OCI-LY1 (cell line): ENCODE measurements around the gene LYPLA2.

Source experiments
- H2AFZ ChIP-seq: fragments of 200-600 bp; sonication (generic), shearing (Covaris generic); 2 replicates; pipeline ENCODE4 v1.6.0; 2014; ENCODE audit warnings: antibody characterized with exemption, mild to moderate bottlenecking, low read length
- H3F3A ChIP-seq: fragments of 200-600 bp; sonication (generic), shearing (Covaris generic); 2 replicates; pipeline ENCODE4 v1.6.0; 2014; ENCODE audit warnings: mild to moderate bottlenecking, antibody characterized with exemption, low read length, moderate library complexity; ENCODE audit not compliant: insufficient read depth
- H3K27ac ChIP-seq: fragments of 200-600 bp; sonication (generic); 2 replicates; pipeline ENCODE4 v1.5.1; 2014; ENCODE audit warnings: low read length, mixed run types, mild to moderate bottlenecking, low read depth; ENCODE audit not compliant: poor library complexity, severe bottlenecking
- H3K27me3 ChIP-seq: fragments of 200-600 bp; sonication (generic); 2 replicates; pipeline ENCODE4 v1.6.0; 2014; ENCODE audit warnings: antibody characterized with exemption, mild to moderate bottlenecking, low read length, moderate library complexity; ENCODE audit not compliant: insufficient read depth
- H3K36me3 ChIP-seq: fragments of 200-600 bp; sonication (generic); 2 replicates; pipeline ENCODE4 v1.6.1; 2014; ENCODE audit warnings: mild to moderate bottlenecking, antibody characterized with exemption, low read length, moderate library complexity, mixed read lengths; ENCODE audit not compliant: insufficient read depth
- H3K4me1 ChIP-seq: fragments of 200-600 bp; sonication (generic); 2 replicates; pipeline ENCODE4 v1.5.1; 2014; ENCODE audit warnings: mild to moderate bottlenecking, low read length, moderate library complexity; ENCODE audit not compliant: insufficient read depth, severe bottlenecking
- H3K4me2 ChIP-seq: fragments of 200-600 bp; sonication (generic), shearing (Covaris generic); 2 replicates; pipeline ENCODE4 v1.6.1; 2014; ENCODE audit warnings: low read length
- H3K4me3 ChIP-seq: fragments of 200-600 bp; sonication (generic); 2 replicates; pipeline ENCODE4 v1.5.1; 2014; ENCODE audit warnings: low read length, low read depth, mild to moderate bottlenecking, mixed read lengths; ENCODE audit not compliant: poor library complexity, severe bottlenecking
- H3K79me2 ChIP-seq: fragments of 200-600 bp; shearing (Covaris generic); 2 replicates; pipeline ENCODE4 v1.6.1; 2016; ENCODE audit warnings: mixed run types, low read length, mixed read lengths; ENCODE audit not compliant: insufficient read depth
- H3K9ac ChIP-seq: fragments of 200-600 bp; sonication (generic), shearing (Covaris generic); 2 replicates; pipeline ENCODE4 v1.6.1; 2014; ENCODE audit warnings: mild to moderate bottlenecking, low read length, mixed read lengths
- H3K9me2 ChIP-seq: fragments of 200-600 bp; sonication (generic), shearing (Covaris generic); 2 replicates; pipeline ENCODE4 v1.6.1; 2014; ENCODE audit warnings: low read depth, mild to moderate bottlenecking, low read length, mixed read lengths
- H3K9me3 ChIP-seq: fragments of 200-600 bp; shearing (Covaris generic); 2 replicates; pipeline ENCODE4 v1.6.1; 2014; ENCODE audit warnings: low read length, mixed read lengths
- H4K20me1 ChIP-seq: fragments of 200-600 bp; sonication (generic), shearing (Covaris generic); 2 replicates; pipeline ENCODE4 v1.6.0; 2016; ENCODE audit warnings: mild to moderate bottlenecking, low read length; ENCODE audit not compliant: insufficient read depth
- CTCF ChIP-seq: fragments of 200-600 bp; sonication (generic), shearing (Covaris generic); IDR thresholded peaks from 2 replicates; pipeline ENCODE4 v1.5.1; 2017; ENCODE audit warnings: mild to moderate bottlenecking, antibody characterized with exemption, low read length, moderate library complexity, mixed read lengths
- EZH2 ChIP-seq: fragments of 200-600 bp; sonication (generic), shearing (Covaris generic); IDR thresholded peaks from 2 replicates; pipeline ENCODE4 v1.8.0; 2017; ENCODE audit warnings: borderline replicate concordance, mixed run types, mild to moderate bottlenecking, antibody characterized with exemption, low read length, moderate library complexity, mixed read lengths

The LYPLA2 gene

GRCh38 chr1:23751050-23751814 is 39.7 kb upstream of the LYPLA2 start:
- peak; percentile 81 for TF ChIP-seq CTCF
- TF ChIP-seq EZH2 = no peak
- H3F3A ChIP-seq = no peaks in the 10 kb centered on the region
- peaks cover 79% of the 10 kb centered on the region for H3K36me3 ChIP-seq
- H2AFZ ChIP-seq = no peak overlapping the region
- peaks cover 7% of the 10 kb centered on the region for H3K4me1 ChIP-seq
- no peaks in the 10 kb centered on the region for H4K20me1 ChIP-seq
- H3K27ac ChIP-seq = no peak overlapping the region
- peaks cover 22% of the 10 kb centered on the region for H3K79me2 ChIP-seq
- no peak overlapping the region for H3K4me2 ChIP-seq
- no peaks in the 10 kb centered on the region for H3K9me3 ChIP-seq
- H3K9ac ChIP-seq = no peak overlapping the region
- no peaks in the 10 kb centered on the region for H3K27me3 ChIP-seq
- no peaks in the 10 kb centered on the region for H3K9me2 ChIP-seq
- no peak overlapping the region for H3K4me3 ChIP-seq

- Histone ChIP-seq H4K20me1 (no peaks in the 10 kb centered on the region), H3K27me3 (no peaks in the 10 kb centered on the region), H3K9ac (no peak overlapping the region), H3K4me3 (no peak overlapping the region), H3K9me2 (no peaks in the 10 kb centered on the region), H3F3A (peaks cover under 1% of the 10 kb centered on the region; the same call in 1 of the 2 replicates), H3K79me2 (peaks cover 18% of the 10 kb centered on the region), H3K27ac (no peak overlapping the region), H3K4me2 (no peak overlapping the region), H3K36me3 (peaks cover 81% of the 10 kb centered on the region), H2AFZ (no peak overlapping the region), H3K9me3 (no peaks in the 10 kb centered on the region), H3K4me1 (peaks cover 7% of the 10 kb centered on the region)
- TF ChIP-seq EZH2 (no peak), CTCF (no peak)
These were observed 39.1 kb upstream of the LYPLA2 start for GRCh38 chr1:23751815-23752200.

GRCh38 chr1:23752909-23753308 is 38.0 kb upstream of the LYPLA2 start:
- Histone ChIP-seq H3K4me3 (no peak overlapping the region), H3K9me3 (no peaks in the 10 kb centered on the region), H4K20me1 (no peaks in the 10 kb centered on the region), H3K79me2 (peaks cover 7% of the 10 kb centered on the region), H2AFZ (no peak overlapping the region), H3K4me1 (peaks cover under 1% of the 10 kb centered on the region), H3K9ac (no peak overlapping the region), H3F3A (peaks cover 3% of the 10 kb centered on the region; the same call in 1 of the 2 replicates), H3K36me3 (peaks cover 85% of the 10 kb centered on the region), H3K27me3 (no peaks in the 10 kb centered on the region), H3K4me2 (no peak overlapping the region), H3K27ac (no peak overlapping the region), H3K9me2 (no peaks in the 10 kb centered on the region)
- no peak for TF ChIP-seq CTCF
- no peak for TF ChIP-seq EZH2
